Stimulated activated CD4-positive, alpha-beta T cell treated with anti-CD3 and anti-CD28 coated beads, Interleukin-2, amount 100 ng/mL, for 24 hours (primary cell): Measurements from ENCODE around the gene NPEPL1.
"Not testable (repeated sequence)": the region's sequence is repeated elsewhere in the genome, so short reads cannot be mapped to it uniquely, and the experiment has no call there.

Experiments used
- DNase-seq, 2 donors: peaks; one replicate each; pipeline ENCODE4 v3.0.0-alpha.2; 2020

Gene NPEPL1

DNA sequence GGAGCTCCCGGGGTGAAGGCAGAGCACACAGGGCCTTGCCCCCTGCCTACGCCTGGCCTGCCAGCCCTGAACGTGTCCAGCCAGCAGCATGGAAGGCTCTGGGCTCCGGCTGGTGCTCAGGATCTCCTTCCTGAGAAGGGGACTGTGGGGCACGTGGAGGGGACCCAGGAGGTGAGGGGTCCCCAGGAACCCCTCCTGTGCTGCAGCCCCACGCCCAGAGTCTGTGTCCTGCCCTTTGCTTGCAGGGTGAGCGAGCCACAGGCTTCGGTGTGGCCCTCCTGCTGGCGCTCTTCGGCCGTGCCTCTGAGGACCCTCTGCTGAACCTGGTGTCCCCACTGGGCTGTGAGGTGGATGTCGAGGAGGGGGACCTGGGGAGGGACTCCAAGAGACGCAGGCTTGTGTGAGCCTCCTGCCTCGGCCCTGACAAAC, 22.3 kb downstream of the NPEPL1 start:
- no peak for DNase-seq

DNA sequence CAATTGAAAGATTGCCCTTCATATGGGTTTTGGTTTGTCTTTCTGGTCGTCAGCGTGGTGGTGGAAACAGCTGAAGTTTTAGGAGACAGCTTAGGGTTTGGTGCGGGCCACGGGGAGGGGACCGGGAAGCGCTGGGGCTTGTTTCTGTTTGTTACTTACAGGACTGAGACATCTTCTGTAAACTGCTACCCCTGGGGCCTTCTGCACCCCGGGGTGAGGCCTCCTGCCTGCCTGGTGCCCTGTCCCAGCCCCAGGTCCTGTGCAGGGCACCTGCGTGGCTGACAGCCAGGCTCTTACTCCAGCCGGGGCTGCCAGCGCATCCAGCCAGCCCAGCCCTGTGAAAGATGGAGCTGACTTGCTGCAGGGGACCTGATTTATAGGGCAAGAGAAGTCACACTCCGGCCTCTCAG, 22.8 kb downstream of the NPEPL1 start:
- DNase-seq = no peak

DNA sequence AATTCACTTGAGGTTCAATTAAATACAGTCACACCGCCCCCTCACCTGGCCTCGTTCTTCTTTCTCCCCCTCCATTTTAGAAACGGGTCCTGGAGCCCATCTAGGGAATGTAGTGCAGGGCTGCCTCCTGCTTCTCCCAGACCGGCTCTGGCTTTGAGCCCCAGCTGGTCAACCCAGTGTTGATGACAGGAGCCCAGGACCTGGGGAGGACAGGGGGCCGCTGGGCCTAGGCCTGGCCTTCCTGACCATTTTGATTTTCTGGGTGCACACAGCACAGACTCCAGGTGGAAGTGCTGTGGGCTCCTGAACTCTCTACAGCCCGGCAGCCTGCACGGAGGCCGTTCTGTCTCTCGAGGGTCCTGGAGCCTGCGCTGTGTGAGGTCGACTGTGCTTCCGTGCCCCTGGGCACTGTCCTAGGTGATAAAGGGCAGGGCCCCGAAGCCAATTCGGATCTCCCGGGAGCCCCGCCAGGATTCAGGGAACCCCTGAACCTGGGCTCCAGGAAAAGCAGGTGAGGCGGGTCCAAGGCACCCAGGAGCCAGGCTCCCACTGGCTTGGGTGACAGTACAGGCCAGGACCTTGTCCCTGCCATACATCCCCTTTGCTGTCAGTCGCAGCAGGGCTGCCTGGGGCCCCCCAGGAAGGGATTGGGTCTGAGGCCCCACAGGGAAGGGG, 23.3 kb downstream of the NPEPL1 start:
- DNase-seq = no peak

DNA sequence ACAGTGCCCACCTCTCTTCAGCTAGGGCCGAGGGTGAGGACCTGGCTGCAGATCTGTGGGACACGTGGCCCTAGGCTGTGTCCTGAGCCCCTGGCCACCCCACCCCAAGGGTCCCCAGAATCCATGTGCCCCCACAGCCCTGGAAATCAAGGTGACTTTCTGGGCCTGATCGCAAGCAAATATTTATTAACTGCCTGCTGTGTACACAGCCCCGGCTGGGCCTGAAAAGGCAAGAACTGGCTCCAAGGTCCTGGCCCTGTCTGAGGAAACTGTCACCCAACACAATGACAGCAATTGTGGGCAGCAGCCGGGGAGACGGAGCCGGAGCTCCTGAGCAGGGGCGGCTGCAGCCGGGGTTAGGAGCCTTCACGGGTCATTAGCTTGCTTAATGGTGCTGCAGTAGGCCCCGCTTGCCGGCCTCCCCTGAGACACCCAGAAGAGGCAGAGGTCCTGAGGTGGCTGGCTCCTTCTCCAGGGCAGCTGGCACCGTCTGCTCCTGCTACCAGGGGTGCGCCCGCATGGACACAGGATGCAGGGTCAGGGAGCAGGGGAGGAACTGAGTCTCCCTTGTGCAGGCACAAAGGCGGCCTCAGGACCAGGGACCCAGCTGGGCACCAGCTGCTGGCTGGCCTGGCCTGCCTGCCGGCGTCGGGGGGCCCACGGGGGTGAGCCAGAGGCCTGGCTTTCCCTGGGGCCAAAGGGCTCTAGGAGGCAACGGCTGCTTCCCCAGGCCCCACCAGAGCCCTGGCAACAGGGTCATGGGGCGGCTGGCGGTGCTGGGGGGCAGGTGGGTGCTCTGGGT, 24.1 kb downstream of the NPEPL1 start:
- DNase-seq = no peak

DNA sequence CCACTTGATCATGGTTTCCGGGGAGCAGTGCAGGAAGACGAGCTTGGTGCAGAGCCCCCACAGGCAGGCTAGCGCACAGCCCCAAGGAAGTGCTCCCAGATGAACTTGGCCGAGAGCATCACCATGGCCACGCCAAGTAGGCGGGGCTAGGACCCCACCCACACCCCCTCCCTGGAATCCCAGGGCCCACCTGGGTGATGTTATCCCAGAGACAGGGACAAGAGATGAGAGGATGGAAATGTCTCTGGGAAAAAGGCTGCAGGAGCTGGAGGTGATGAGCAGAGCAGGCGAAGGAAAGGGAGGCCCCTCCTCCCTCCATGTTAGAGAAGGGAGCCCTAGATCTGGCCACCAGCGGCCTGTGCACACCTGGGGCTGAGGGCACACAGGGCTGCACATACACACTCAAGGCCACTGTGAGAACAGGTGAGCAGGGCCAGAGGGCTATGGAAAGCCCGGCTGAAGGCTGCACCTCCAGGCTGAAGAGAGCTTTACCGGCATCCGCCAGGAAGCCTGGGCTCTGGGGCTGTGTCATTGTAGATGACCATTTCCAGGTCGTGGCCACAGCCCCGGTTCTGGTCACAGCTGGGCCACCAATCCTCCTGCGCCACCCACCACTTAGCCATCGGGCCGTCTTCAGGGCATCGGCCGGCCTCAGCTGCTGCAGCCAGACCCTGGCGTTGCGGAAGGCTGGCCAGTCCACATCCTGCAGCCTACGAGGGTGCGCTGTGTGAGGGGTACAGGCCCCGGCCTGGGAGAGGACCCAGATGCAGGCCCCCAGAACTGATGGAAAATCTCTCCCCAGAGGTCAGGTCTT, 24.9 kb downstream of the NPEPL1 start:
- DNase-seq = no peak

DNA sequence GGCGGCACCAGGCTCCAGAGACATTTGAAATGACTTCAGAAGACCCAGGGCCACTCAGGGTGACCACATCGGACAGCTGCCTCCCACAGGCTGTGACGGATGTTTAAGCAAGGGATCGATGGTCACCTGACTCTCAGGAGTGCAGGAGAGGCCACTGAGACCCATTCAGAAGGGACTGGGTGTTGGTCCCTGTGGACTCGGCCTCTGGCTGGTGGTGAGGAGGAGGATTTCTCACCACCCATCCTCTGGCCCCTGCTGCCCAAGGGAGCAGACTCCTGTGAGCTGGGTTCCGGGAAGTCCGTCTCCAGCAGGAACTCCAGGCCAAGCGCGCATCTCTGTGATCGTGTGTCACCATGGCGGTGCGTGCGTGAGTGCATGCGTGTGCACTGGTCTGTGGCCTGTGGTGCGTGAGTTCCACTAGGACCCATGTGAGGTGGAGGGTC, 25.5 kb downstream of the NPEPL1 start:
- DNase-seq = no peak

DNA sequence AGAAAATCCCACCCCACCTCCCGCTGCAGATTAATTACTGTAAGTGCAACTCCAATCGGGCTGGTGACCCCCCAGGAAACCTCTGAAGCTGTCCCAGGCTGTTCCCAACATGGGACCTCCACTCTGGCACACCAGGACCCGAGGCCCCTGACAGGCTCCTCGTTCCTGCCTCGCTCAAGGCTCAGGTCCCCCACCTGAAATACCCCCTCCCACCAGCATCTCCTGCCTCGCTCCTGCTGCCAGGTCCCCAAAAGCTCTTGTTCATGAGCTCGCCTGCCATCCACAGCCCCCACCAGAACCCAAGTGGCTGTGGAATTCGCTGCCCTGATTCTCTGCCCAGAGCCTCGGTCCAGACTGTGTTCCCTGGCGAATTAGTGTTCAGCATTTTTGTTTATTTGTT, 26.1 kb downstream of the NPEPL1 start:
- no peak for DNase-seq

DNA sequence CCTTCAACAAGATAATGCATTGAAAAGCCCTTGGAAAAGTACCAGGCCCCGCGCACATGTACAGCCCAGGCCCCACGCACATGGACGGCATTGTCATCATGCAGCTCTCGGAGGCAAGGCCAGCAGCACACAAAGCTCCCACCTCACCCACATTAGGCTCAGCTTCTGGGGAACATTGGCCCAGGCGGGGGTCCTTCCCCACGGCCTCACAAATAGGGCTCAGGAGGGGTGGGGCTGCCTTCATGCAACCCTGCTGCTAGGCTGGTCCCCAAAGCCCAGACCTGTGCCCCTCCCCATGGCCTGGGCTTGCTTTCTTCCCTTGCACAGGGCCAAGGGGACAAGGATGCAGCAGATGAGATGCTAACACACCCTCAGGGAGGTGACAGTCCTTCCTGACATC, 26.7 kb downstream of the NPEPL1 start:
- no peak for DNase-seq

DNA sequence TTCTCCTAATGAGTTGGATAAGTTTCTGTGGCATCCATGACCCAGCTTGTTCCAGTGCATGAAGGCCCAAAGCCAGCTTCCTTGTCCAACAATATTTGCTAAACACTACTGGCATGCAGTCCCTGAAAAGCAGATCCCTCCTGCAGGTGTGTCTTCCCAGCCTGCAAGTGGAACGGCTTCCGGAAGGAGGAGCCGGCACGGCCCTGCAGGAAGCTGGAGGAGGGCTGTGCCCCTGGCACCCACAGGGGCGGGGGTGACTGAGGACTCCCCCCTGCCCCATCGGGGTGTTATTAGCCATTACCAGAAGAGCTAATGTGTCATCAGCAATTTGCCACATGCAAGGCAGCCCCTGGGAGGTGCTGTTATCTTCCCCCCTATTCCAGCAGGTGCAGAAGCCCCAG, 27.4 kb downstream of the NPEPL1 start:
- DNase-seq = no peak

DNA sequence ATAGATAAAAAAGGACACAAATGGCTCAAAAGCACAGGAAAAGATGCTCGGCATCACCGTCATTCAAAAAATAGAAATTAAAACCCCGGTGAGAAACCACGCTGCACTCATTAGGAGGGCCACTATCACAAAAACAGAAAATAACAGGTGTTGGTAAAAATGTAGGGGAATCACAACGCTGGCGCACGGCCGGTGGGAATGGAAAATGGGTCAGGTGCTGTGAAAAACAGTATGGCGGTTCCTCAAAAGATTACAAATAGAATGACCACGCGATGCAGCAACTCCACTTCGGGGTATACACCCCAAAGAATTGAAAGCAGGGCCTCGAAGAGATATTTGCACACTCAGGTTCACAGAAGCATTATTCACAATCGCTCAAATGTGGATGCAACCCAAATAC, 28.3 kb downstream of the NPEPL1 start:
- DNase-seq = no peak

DNA sequence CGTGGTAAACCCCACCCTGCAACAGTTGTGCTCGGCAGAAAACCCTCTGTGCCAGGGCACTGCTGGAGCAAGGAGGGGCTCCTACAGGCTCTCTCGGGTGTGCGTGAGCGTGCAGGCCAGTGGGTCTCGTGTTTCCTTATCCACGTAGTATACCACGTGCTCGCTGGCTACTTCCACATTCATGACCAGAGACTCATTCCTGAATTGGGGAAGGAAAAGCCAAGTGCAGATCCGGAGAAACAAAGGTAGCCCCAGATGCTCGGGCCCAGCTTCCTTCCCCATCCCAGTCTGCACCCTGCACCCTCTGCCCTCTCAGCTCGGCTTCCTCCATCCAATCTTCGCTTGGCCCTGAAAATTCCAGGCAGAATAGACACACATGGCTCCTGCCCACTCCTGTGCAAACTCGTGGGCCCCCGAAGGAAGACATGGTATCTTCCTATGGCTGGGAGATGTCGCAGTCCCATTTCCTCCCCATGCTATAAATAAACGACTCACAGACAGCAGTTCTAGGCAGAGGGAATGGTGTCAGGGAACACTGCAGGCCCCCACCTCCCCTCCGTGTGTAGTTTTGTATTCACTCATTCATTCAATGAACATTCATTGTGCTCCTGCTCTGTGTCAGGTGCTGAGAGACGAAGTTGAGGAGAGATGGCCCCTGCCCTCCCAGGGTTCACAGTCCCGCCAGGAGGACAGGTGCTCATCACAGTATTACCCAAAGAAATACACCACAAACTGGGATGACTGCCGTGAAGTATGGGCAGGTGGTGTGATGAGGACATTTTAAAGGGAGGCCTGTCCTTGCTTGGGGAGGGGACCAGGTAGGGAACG, 29.6 kb downstream of the NPEPL1 start:
- no peak for DNase-seq

DNA sequence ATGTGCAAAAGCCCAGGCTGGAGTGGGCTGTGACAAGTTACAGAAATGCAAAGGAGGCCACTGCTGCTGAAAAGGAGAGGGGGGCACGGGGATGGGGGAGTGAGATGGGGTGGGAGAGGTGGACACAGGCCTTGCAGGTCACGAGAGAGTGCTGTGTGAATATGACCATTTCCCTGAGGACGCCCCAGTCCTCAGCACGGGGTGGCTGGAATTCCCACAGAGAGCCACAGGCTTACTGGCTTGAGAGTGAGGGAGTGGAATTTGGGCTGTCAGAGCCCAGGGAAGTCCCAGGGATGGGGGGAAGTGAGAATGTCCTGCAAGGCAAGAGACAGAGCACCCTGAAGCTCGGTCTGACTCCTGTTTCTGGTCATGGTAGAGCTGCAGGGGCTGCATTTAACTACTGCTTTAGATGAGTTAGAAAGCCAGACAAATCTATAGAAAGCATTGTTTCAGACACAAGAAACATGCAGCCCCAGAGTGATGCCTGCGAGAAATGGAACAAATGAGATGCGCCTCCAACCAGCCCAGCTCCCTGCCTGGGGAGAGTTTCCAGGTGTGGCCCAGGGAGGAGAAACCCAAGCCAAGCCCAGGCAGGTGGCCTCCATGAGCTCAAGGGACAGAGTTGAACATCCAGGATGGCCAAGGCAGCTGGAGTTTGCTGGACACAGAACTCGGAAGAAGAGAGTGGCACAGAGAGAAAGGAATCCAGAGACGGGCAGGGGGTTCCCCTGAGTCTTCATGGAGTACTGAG, 30.5 kb downstream of the NPEPL1 start:
- no peak for DNase-seq

DNA sequence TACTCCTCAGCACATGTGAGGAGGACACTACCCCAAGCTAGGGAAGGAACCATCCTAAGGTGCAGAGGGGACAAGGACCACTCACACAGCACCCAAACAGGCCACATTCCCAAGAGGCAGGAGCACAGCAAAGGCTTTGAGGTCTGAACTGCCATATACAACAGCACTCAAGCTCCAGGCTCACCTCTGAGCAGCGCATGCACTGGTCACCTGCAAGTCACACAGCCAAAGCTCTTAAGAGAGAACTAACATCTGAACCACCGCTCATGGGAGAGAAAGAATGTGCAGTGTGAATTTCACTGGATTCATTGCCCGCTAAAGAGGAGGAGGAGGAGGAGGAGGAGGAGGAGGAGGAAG, 31.0 kb downstream of the NPEPL1 start:
- DNase-seq = no peak

DNA sequence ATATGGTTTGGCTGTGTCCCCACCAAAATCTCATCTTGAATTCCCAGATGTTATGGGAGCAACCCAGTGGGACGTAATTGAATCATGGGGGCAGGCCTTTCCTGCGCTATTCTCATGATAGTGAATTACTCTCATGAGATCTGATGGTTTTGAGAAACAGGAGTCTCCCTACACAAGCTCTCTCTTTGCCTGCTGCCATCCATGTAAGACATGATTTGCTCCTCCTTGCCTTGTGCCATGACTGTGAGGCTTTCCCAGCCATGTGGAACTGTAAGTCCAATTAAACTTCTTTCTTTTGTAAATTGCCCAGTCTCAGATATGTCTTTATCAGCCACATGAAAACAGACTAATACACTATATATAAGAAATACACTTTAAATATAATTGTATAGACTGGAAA, 33.6 kb downstream of the NPEPL1 start:
- DNase-seq = not testable (repeated sequence)

DNA sequence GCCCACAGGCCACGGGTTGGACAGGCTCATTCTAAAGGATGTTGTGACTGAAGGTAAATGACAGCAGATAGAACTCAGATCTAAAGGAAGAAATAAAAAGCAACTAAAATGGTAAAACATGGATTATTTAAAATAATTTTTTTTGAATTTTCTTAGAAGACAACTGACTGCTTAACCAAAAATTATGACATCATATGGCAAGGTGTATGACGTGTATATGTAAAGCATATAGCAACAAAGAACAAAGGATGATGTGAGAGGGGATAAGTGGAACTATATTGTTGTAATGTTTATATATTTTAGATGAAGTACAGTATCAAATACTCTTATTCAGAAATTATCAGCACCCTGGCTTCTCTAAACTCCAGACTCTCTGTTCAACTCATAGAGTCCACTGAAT, 38.6 kb downstream of the NPEPL1 start:
- no peak for DNase-seq

DNA sequence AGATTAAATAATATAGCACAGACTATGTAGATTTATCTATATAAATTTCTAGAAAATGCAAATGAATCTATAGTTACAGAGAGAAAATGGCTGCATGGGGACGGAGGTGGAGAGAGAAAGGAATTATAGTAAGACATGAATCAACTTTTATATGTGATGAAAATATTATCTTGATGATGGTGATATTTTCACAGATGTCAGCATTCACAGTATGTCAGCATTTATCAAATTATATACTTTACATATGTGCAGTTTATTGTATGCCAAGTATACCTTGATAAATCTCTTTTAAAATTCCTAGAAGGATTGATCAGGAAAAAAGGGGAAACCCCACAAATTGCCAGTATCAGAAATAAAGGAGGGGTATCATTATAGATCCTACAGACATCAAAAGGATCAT, 44.6 kb downstream of the NPEPL1 start:
- DNase-seq = no peak

DNA sequence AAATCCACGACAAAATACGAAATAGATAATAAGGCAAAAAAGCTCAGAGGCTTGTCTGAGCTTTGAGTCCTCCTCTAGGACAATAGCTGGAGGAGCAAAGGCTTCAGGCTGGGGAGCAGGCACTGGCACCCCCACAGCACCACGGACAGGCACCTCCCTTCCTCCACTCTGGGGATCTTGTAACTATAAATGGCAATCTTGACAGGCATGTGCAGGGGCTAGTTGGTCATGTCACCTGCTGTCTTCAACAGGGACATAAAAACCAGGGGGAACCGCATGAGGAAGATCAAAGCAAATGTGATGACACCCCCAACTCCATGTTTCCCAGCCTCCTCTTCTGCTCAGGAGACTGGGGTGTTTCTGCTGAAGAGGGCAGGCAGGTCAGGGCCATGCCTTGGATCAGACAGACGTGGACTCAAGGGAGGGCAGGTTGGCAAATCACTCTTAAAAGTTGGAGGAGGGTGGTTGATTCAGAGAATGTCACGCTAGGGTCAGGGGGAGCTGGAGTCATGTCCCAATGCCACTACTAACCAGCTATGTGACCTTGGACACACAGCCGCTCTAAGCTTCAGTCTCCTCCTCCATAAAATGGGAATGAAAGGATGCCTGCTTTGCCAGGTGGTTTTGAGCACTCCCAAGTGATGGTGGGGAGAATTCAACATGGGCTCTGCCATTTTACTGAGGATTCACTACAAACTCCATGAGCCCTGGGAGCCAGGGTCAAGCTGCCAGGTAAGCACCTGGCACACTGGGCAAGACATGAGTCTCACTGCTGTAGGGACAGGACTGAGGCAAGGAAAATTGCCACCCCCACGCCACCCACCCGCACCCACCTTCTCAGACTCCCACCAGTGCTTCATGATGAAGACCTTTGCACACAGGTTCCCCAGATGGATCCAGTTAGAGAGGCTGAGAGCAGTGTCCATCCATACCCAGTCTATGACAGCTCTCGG, 48.0 kb downstream of the NPEPL1 start:
- DNase-seq = no peak

DNA sequence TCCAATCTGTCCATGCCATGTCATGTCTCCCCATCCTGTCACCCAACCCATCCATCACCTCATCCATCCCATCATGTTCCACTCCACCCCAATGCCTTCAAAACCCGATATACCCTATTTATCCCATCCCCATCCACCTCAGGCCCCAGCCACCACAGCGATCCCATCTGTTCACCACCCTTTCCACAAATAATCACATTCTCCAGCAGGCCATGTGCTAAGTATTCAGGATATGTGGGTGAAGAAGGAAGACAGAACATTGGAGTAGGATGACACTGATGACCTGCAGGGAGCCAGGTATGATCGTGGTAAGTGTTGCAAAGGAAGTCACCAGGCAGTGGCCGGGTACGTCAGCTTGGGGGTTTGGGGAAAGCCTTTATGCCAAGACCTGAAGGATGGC, 48.8 kb downstream of the NPEPL1 start:
- no peak for DNase-seq

DNA sequence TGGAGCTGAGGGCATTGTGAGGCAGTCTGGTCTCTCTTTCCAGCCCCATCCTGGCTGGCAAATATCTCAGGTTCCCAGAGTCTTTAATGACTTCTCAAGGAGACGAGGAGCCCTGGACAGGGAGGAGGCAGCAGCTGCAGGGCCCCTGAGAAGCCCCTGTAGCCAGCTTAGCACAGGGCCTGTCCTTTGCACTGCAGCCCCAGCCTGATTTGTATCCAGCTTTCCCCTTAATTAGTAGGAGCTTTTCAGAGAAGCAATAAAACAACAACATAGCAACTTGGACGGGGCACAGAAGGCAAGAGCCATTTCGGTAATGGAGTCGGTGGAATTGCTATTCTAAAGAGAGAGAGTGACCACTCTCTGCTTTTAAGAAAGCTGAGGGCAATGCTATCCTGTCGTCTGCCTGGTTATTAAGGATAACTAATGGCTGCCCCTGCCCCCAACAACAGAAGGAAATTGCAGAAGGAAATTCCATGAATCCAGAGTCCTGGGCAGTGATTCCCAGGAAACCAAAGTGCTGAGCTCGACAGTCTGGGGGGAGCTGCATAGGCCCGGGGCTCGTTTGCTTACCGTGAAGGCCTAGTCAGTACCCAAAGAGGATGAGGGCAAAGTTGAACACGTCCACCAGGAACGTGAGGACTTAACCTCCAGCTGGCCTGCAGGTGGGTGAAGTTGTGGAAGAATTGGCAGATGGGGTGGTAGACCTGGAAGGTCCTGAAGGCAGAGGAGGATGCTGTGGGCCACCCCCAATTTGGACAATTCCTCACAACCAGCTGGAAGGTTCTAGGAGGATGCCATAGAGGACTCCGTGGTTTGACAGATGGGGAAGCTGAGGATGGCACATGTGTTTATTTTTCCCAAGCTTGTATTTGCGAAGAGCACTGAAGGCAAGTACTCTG, 50.3 kb downstream of the NPEPL1 start:
- DNase-seq = no peak
